ENCODE results near the gene PCYOX1L.

DNA sequence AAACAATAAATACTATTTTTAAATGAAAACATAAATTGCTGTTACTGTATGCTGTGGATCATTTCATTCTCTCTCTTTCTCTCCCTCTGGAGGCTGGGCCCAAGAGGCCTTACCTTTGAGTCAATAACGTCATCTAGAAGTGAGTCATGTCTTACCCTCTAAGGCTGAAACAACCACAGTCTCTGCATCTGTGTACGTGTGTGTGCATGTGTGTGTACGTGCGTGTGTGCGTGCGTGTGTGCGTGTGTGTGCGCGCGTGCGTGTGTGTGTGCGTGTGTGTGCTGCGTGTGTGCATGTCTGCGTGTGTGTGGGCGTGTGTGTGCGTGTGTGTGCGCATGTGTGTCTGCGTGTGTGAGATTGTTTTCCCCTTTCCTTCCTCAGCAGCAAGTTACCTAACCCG lies 34.9 kb downstream of the PCYOX1L start:
- TF ChIP-seq, protein P1, sequence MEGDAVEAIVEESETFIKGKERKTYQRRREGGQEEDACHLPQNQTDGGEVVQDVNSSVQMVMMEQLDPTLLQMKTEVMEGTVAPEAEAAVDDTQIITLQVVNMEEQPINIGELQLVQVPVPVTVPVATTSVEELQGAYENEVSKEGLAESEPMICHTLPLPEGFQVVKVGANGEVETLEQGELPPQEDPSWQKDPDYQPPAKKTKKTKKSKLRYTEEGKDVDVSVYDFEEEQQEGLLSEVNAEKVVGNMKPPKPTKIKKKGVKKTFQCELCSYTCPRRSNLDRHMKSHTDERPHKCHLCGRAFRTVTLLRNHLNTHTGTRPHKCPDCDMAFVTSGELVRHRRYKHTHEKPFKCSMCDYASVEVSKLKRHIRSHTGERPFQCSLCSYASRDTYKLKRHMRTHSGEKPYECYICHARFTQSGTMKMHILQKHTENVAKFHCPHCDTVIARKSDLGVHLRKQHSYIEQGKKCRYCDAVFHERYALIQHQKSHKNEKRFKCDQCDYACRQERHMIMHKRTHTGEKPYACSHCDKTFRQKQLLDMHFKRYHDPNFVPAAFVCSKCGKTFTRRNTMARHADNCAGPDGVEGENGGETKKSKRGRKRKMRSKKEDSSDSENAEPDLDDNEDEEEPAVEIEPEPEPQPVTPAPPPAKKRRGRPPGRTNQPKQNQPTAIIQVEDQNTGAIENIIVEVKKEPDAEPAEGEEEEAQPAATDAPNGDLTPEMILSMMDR (IDR thresholded peaks at IDR 0.05): no peak
- TF ChIP-seq POLR2A (IDR thresholded peaks at IDR 0.05): no peak
- TF ChIP-seq EP300 (IDR thresholded peaks at IDR 0.05): no peak
